H9 (cell line): ENCODE results near the gene MINDY4. TPM values are rescaled to one million over a fixed set of nuclear protein-coding genes. Genes with fewer than 3 reads are reported as not detected.

Experiments
- DNase-seq: peaks from one replicate; pipeline ENCODE4 v3.0.0-alpha.2; 2017
- H2AFZ ChIP-seq: one replicate; pipeline ENCODE4 v1.6.1; 2013; ENCODE audit warnings: mild to moderate bottlenecking, low read length, control low read depth, moderate library complexity
- H2AK5ac ChIP-seq: 2 replicates; pipeline ENCODE4 v1.6.1; 2013; ENCODE audit warnings: low read length, control low read depth, mixed read lengths; ENCODE audit not compliant: insufficient read length
- H2BK120ac ChIP-seq: one replicate; pipeline ENCODE4 v1.6.1; 2013; ENCODE audit warnings: low read depth, mild to moderate bottlenecking, low read length, control low read depth, inconsistent platforms; ENCODE audit not compliant: poor library complexity, severe bottlenecking
- H2BK12ac ChIP-seq: 2 replicates; pipeline ENCODE4 v1.6.1; 2013; ENCODE audit warnings: low read length, control low read depth, mixed read lengths, low read depth; ENCODE audit not compliant: insufficient read length
- H2BK15ac ChIP-seq: 2 replicates; pipeline ENCODE4 v1.6.1; 2013; ENCODE audit warnings: low read depth, low read length, control low read depth
- H2BK20ac ChIP-seq: one replicate; pipeline ENCODE4 v1.6.1; 2013; ENCODE audit warnings: low read depth, mild to moderate bottlenecking, low read length, control low read depth, inconsistent platforms; ENCODE audit not compliant: poor library complexity, severe bottlenecking
- H2BK5ac ChIP-seq: 2 replicates; pipeline ENCODE4 v1.6.1; 2013; ENCODE audit warnings: low read length, control low read depth, mixed read lengths; ENCODE audit not compliant: insufficient read length
- H3K14ac ChIP-seq: 2 replicates; pipeline ENCODE4 v1.6.1; 2013; ENCODE audit warnings: low read length, control low read depth; ENCODE audit not compliant: insufficient read depth
- H3K18ac ChIP-seq: 2 replicates; pipeline ENCODE4 v1.6.1; 2013; ENCODE audit warnings: low read depth, mild to moderate bottlenecking, mixed read lengths, low read length, control low read depth; ENCODE audit not compliant: insufficient read length
- H3K23ac ChIP-seq: 2 replicates; pipeline ENCODE4 v1.6.1; 2013; ENCODE audit warnings: low read length, control low read depth, mixed read lengths, low read depth; ENCODE audit not compliant: insufficient read length
- H3K23me2 ChIP-seq: 2 replicates; pipeline ENCODE4 v1.6.1; 2013; ENCODE audit warnings: low read depth, mild to moderate bottlenecking, mixed read lengths, low read length, control low read depth; ENCODE audit not compliant: insufficient read length, poor library complexity, severe bottlenecking
- H3K27ac ChIP-seq: 2 replicates; pipeline ENCODE4 v1.5.1; 2013; ENCODE audit warnings: low read length, control low read depth, mixed read lengths, low read depth; ENCODE audit not compliant: insufficient read length
- H3K27me3 ChIP-seq: 2 replicates; pipeline ENCODE4 v1.6.1; 2013; ENCODE audit warnings: low read length, control low read depth, inconsistent platforms; ENCODE audit not compliant: insufficient read depth
- H3K4ac ChIP-seq: 2 replicates; pipeline ENCODE4 v1.6.1; 2013; ENCODE audit warnings: low read depth, mild to moderate bottlenecking, control low read depth, inconsistent platforms, low read length, moderate library complexity
- H3K4me1 ChIP-seq: 2 replicates; pipeline ENCODE4 v1.6.1; 2013; ENCODE audit warnings: low read length, control low read depth, inconsistent platforms; ENCODE audit not compliant: insufficient read depth
- H3K4me2 ChIP-seq: 2 replicates; pipeline ENCODE4 v1.6.1; 2013; ENCODE audit warnings: low read length, control low read depth, mixed read lengths; ENCODE audit not compliant: insufficient read length, insufficient read depth
- H3K56ac ChIP-seq: 2 replicates; pipeline ENCODE4 v1.6.1; 2013; ENCODE audit warnings: low read depth, mild to moderate bottlenecking, mixed read lengths, low read length, control low read depth; ENCODE audit not compliant: insufficient read length
- H3K79me1 ChIP-seq: 2 replicates; pipeline ENCODE4 v1.6.1; 2013; ENCODE audit warnings: low read depth, mild to moderate bottlenecking, moderate library complexity, low read length, control low read depth, inconsistent platforms; ENCODE audit not compliant: insufficient read depth, poor library complexity, severe bottlenecking
- H3K79me2 ChIP-seq: 2 replicates; pipeline ENCODE4 v1.6.1; 2013; ENCODE audit warnings: low read length, control low read depth, inconsistent platforms; ENCODE audit not compliant: insufficient read depth
- H3K9ac ChIP-seq: 2 replicates; pipeline ENCODE4 v1.6.1; 2013; ENCODE audit warnings: low read length, control low read depth, mixed read lengths; ENCODE audit not compliant: insufficient read length; ENCODE audit errors: extremely low read depth
- H3K9me3 ChIP-seq: one replicate; pipeline ENCODE4 v1.6.1; 2013; ENCODE audit warnings: low read depth, low read length, inconsistent platforms; ENCODE audit not compliant: control insufficient read depth
- H3T11ph ChIP-seq: one replicate; pipeline ENCODE4 v1.6.1; 2013; ENCODE audit warnings: mild to moderate bottlenecking, low read length, control low read depth, inconsistent platforms
- H4K20me1 ChIP-seq: one replicate; pipeline ENCODE4 v1.6.1; 2013; ENCODE audit not compliant: control insufficient read depth, insufficient read length, insufficient read depth
- H4K5ac ChIP-seq: 2 replicates; pipeline ENCODE4 v1.6.1; 2013; ENCODE audit warnings: low read depth, mild to moderate bottlenecking, mixed read lengths, low read length, control low read depth; ENCODE audit not compliant: insufficient read length
- H4K8ac ChIP-seq: replicated peaks from 2 replicates; pipeline ENCODE4 v1.6.1; 2013; ENCODE audit warnings: low read length, control low read depth, mixed read lengths, low read depth; ENCODE audit not compliant: insufficient read length
- H4K91ac ChIP-seq: 2 replicates; pipeline ENCODE4 v1.6.1; 2013; ENCODE audit warnings: low read depth, mild to moderate bottlenecking, moderate library complexity, mixed read lengths, low read length, control low read depth; ENCODE audit not compliant: insufficient read length
- H3K27ac Mint-ChIP-seq, 3 experiments: 2 replicates in 2 of 3; 3 replicates in 1 of 3; pipeline ENCODE4 v1.8.0; 2020 to 2021; ENCODE audit warnings: mixed read lengths in 3 of 3, mild to moderate bottlenecking in 1 of 3, moderate library complexity in 1 of 3
- H3K27me3 Mint-ChIP-seq: 2 replicates; pipeline ENCODE4 v1.8.0; 2021; ENCODE audit warnings: low read depth, mild to moderate bottlenecking, moderate library complexity, mixed read lengths
- H3K36me3 Mint-ChIP-seq, 3 experiments: 2 replicates in 2 of 3; 3 replicates in 1 of 3; pipeline ENCODE4 v1.8.0; 2020 to 2021; ENCODE audit warnings: low read depth in 3 of 3, mixed read lengths in 3 of 3; ENCODE audit not compliant: insufficient read depth in 1 of 3
- H3K4me1 Mint-ChIP-seq, 2 experiments: 2 replicates each; pipeline ENCODE4 v1.8.0; 2020; ENCODE audit warnings: mixed read lengths in 2 of 2
- H3K4me3 Mint-ChIP-seq, 2 experiments: 2 replicates in 1 of 2; 3 replicates in 1 of 2; pipeline ENCODE4 v1.8.0; 2020 to 2021; ENCODE audit warnings: mild to moderate bottlenecking in 2 of 2, mixed read lengths in 2 of 2, moderate library complexity in 1 of 2
- H3K9me3 Mint-ChIP-seq, 2 experiments: 2 replicates in 1 of 2; 3 replicates in 1 of 2; pipeline ENCODE4 v1.8.0; 2020; ENCODE audit warnings: mild to moderate bottlenecking in 2 of 2, mixed read lengths in 2 of 2, moderate library complexity in 1 of 2
- CTCF ChIP-seq: fragments of 200-600 bp; sonication (generic); conservative IDR thresholded peaks from 3 replicates; pipeline ENCODE4 v1.8.0; 2021; ENCODE audit warnings: antibody characterized with exemption, mild to moderate bottlenecking
- WGBS: extraction: QIAGEN DNeasy Blood & Tissue Kit; methylation state at CpG from one replicate; pipeline ENCODE4 v1.1.7; 2013; ENCODE audit warnings: missing lambda C conversion rate, low lambda C conversion rate, mixed read lengths; ENCODE audit not compliant: insufficient read length; ENCODE audit errors: extremely low coverage; 5-methylcytosine and 5-hydroxymethylcytosine counted together
- total RNA-seq: library from RNA; stranded (reverse); gene quantifications from 2 replicates; pipeline ENCODE4 v1.2.1, GENCODE V29; 2021

Gene MINDY4
- total RNA-seq, 1 experiment from 2014 or later: 3.1 TPM

GRCh38 chr7:30841801-30842541 is 70.8 kb downstream of the MINDY4 start:
- no peak overlapping the region for H3K4ac ChIP-seq
- no peak overlapping the region for H4K5ac ChIP-seq
- H2BK20ac ChIP-seq: no peak overlapping the region
- no peak overlapping the region for H3K9ac ChIP-seq
- H3K4me1 ChIP-seq: no peaks in the 10 kb centered on the region
- no peak overlapping the region for H3T11ph ChIP-seq
- no peaks in the 10 kb centered on the region for H3K79me2 ChIP-seq
- H2BK15ac ChIP-seq: no peak overlapping the region
- no peak for TF ChIP-seq CTCF
- no peaks in the 10 kb centered on the region for H3K27me3 ChIP-seq
- no peaks in the 10 kb centered on the region; a peak in 1 of 5 replicates for H3K9me3 Mint-ChIP-seq
- no peak overlapping the region for H2BK5ac ChIP-seq
- H2AK5ac ChIP-seq: no peak overlapping the region
- H4K91ac ChIP-seq: no peak overlapping the region
- WGBS: no CpG with 5 or more reads among the region's 7 CpGs
- no peak overlapping the region for H3K4me2 ChIP-seq
- no peaks in the 10 kb centered on the region for H3K9me3 ChIP-seq
- no peak overlapping the region for H3K18ac ChIP-seq
- H2BK120ac ChIP-seq: no peak overlapping the region
- H3K14ac ChIP-seq: no peak overlapping the region
- H3K27ac Mint-ChIP-seq: no peak overlapping the region
- H2AFZ ChIP-seq: no peak overlapping the region
- H4K20me1 ChIP-seq: no peaks in the 10 kb centered on the region
- no peak overlapping the region for H4K8ac ChIP-seq
- no peak overlapping the region for H3K23ac ChIP-seq
- DNase-seq: no peak
- H3K4me1 Mint-ChIP-seq: peaks cover 4% of the 10 kb centered on the region in 2 experiments; a peak in 1 of 4 replicates
- no peak overlapping the region for H3K4me3 Mint-ChIP-seq
- H3K36me3 Mint-ChIP-seq: peaks cover 0 to 2% (median 0%) of the 10 kb centered on the region in 3 experiments; a peak in 2 of 7 replicates
- no peaks in the 10 kb centered on the region for H3K79me1 ChIP-seq
- H2BK12ac ChIP-seq: no peak overlapping the region
- no peak overlapping the region for H3K56ac ChIP-seq
- H3K27me3 Mint-ChIP-seq: no peaks in the 10 kb centered on the region; the same call in 1 of the 2 replicates
- H3K27ac ChIP-seq: no peak overlapping the region
- H3K23me2 ChIP-seq: no peaks in the 10 kb centered on the region
